HG03280 (cell line): ENCODE measurements around the gene C6orf132.

Experiments
- ATAC-seq: cut with Tn5 transposase; IDR thresholded peaks from one replicate; pipeline ENCODE4 v1.9.1; 2021; ENCODE audit warnings: mild to moderate bottlenecking, moderate library complexity; ENCODE audit not compliant: unreplicated experiment

Gene C6orf132

DNA sequence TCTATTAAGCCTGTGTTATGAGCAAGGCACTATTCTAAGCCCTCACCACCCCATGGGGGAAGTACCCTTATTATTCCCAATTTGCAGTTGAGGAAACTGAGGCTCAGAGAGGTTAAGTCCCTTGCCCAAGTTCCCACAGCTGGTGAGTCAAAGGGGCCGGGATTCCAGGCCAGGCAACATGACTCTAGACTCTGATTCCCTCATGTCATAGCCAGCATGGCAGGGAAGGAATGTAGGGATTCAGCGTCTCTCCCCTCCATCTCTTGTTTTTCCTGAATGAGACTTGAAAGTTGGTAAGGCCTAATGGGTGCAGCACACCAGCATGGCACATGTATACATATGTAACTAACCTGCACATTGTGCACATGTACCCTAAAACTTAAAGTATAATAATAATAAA lies 6.7 kb downstream of the C6orf132 start:
- ATAC-seq = no peak

GRCh38 chr6:42135161-42135560 lies 7.3 kb downstream of the C6orf132 start:
- ATAC-seq = no peak

- no peak for ATAC-seq
These were observed 8.5 kb downstream of the C6orf132 start for GRCh38 chr6:42133926-42134325.

- ATAC-seq = no peak
These were observed 10.9 kb downstream of the C6orf132 start for GRCh38 chr6:42131531-42131930.

GRCh38 chr6:42129360-42129676 lies 13.1 kb downstream of the C6orf132 start:
- ATAC-seq = no peak

DNA sequence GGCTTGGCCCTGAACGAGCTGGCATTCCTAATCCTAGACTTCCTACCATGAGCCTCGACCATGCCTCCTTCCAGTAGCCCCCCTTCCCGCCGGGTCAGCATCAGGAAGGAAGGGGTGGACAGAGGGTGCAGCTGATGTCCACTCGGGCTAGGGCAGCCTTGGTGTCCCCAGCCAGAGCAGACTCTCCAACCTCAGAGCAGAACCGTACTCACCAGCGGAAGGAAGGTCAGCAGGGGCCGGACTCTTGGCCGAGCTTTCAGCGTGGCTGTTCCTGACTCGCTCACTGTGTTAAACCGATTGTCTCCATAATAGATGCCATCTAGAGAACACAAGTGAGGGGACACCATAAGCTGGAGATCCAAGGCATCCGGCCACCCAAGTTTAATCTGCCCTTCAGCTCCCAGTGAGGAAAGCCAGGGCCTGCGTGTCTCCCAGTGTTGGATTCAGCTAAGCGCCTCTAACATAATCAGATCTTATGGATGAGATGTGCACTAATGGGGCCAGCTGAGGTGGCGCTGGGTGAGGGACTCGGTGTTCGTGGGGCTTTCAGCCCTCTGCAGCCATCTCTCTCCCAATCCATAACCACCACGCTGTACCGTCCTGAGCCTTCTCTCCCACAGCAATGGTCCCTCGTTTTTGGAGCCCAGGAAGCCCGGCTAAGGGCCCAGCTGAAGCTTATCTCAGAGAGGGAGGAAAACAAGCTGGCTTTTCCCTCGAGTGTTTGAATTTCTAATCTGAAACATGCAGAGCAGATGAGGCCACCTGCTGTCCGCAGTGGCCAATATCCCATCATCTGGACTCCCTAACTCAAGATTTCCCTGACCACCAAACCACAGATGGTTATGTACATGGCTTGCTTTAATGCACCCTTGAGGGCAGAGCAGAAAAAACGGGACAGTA lies 13.7 kb downstream of the C6orf132 start:
- ATAC-seq = no peak

GRCh38 chr6:42125663-42126062 lies 16.8 kb downstream of the C6orf132 start:
- no peak for ATAC-seq

DNA sequence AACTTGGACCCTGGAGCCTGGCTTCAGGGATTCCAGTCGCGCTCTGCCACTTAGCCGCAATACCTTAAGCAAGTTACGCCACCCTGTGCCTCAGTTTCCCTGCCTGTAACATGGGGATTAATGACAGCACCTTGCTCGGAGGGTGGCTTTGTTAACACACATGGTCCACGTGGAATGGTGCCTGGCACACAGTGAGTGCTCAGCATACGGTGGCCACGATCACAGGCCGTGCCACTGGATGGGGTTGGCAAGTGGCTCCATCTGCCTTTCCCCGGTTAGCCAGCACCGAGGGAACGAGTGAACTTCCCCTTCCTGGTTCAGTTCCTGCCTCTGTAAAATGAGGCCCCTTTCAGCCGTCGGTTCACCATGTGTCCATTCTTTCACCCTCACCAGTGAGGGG lies 17.2 kb downstream of the C6orf132 start:
- no peak for ATAC-seq

- no peak for ATAC-seq
These were observed 18.1 kb downstream of the C6orf132 start for GRCh38 chr6:42124223-42124836.

DNA sequence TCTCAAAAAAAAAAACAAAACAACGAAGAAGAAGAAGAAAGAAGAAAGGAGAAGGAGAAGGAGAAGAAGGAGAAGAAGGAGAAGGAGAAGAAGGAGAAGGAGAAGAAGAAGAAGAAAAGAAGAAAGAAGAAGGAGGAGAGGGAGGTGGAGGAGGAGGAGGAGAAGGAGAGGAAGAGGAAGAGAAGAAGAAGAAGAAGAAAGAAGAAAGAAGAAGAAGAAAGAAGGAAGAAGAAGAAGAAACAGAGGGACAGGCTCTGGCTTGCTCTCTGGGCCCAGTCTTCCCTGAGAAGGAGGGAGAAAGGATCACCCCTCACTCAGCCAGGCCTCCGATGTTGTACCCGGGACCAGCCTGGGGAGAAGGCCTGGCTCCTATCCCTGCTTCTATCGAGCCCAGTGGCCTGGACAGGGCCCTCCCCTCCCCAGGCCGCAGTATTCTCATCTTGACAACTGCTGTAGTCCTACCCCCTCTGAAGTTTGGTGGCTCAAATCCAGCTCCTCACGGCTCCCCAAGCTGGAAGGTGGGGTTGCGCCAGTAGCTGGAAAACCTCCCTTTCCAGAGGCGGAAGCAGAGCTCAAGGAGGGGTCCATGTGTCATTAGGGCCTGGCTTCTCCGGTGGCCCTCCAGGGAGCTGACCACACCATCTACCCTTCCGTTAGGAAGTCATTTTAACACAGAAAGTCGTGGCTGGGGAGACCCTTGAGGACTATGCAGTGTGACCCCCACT lies 18.9 kb downstream of the C6orf132 start:
- no peak for ATAC-seq

DNA sequence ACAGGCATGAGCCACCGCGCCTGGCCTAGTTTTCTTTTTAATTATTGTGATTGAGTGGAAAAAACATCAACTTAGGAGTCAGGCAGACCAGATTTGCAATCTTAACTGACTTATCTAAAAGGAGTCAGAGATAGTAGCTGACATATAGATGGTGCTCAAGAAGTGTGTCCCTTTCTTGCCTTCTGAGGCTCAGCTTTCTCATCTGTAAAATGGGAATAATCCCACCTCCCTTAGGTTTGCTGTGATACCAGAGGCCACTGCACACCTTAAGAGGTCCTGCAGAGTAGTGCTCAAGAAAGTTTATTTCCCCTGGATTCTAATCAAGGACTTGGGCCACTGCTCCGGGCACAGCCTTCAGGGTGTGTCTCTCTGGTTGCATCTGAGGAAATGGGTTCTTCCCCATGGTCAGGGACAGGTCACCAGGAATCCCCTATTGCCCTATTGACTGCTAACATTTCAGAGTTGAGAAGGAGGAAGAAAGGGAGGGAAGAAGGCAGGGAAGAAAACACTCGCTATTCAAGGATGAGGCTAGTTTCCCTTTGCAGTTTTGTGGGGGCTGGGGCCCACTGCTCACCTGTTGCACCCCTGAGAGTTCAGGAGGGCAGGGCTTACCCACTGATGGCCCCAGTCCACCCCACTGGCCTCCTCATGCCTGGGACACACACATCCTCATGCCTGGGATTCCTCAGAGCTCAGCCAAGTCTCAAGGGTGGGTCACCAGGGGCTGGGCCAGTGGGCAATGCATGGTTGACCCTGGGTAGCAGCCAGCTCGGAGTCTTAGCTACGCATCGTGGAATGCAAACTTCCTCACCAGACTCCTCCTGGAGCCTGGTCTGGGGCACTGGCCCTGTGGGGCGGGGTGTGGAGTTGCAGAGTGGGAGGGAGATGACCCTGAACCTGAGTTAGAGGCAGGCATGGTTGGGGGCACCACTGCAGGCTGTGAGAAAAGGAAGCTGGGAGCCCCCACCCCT lies 21.2 kb downstream of the C6orf132 start:
- no peak for ATAC-seq

GRCh38 chr6:42118162-42119001 lies 24.0 kb downstream of the C6orf132 start:
- no peak for ATAC-seq

GRCh38 chr6:42117843-42118161 lies 24.6 kb downstream of the C6orf132 start:
- ATAC-seq = no peak

DNA sequence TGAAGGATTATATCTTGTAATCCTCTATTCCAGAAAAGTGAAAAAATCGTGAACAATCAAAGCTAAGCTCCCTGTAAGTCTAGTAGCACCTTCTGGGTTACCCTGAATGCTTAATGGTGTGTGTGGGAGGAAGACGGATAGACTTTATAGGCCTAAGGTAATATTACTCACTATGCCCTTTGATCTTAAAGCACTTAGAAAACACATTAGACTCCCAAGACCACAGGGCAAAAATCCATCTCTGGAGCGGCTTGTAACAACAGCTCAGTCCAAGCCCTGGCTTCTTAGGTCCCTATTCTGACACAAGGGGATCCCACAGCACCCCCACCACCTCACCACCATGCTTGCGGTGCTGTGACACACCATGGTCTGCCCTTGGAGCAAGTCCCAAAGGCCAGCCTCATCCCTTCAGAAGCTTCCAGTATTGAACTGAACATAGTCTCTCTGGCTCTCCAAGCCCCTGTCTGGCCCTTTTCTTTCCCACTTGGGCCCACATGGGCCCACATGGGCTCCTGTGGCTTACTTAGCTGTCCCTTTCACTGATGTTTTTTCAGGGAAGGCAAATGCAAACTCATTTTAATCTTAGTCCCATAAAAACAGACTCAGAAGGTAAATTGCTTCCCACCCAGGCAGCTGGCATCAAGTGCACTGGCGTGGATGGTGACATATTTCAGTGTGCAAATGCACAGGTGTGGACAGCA lies 28.3 kb downstream of the C6orf132 start:
- no peak for ATAC-seq

DNA sequence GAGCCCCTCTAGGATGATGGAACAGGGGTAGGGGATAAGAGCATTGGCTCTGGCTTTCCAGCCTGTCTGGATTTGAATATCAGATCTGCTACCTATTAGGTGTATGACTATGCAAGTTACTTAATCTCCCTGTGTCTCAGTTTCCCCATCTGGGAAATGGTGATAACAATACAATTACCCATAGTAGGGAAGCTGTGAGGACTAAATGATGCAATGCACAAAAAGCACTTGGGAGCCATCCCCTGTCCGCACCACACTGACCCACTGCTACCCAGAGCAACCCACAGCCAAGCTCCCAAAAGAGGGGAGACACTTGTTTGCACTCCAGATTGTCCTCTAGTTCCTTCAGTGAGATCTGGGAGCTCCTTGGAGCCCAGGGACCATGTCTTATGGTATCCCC lies 30.1 kb downstream of the C6orf132 start:
- no peak for ATAC-seq

GRCh38 chr6:42110683-42111082 lies 31.7 kb downstream of the C6orf132 start:
- ATAC-seq = no peak

DNA sequence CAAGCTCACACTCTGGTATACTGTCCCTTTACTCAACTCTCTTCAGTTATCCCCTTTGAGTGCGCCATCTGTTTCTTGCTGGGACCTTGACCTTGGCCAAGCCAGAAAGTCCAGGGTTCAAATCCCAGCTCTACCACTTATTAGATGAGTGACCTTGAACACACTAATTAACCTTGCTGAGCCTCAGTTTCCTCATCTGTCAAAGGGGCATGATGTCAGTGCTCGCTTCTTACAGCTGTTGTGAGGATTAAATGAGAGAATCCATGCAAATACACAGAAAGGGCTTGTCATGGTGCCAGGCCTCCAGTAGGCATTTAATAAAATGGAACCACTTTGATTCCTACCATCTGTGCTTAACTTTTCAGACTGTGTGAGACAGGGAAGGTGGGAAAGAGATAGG lies 34.3 kb downstream of the C6orf132 start:
- no peak for ATAC-seq

GRCh38 chr6:42106112-42107023 lies 36.1 kb downstream of the C6orf132 start:
- ATAC-seq = no peak
